ENCODE results near the gene TMEM254.
"Not testable (repeated sequence)": the region's sequence is repeated elsewhere in the genome, so short reads cannot be mapped to it uniquely, and the experiment has no call there.

The TMEM254 gene

GRCh38 chr10:80133687-80134086 is 55.2 kb downstream of the TMEM254 start:
- not testable (repeated sequence) for DNase-seq (ENCODE audit: low spot score)

- DNase-seq (ENCODE audit: low spot score) = no peak
These were observed 57.7 kb downstream of the TMEM254 start for GRCh38 chr10:80136134-80136571.

- DNase-seq (ENCODE audit: low spot score) = no peak
These were observed 58.8 kb downstream of the TMEM254 start for GRCh38 chr10:80137031-80137862.

GRCh38 chr10:80137920-80138319 is 59.5 kb downstream of the TMEM254 start:
- DNase-seq (ENCODE audit: low spot score) = no peak

- DNase-seq (ENCODE audit: low spot score) = no peak
These were observed 60.8 kb downstream of the TMEM254 start for GRCh38 chr10:80139265-80139664.

GRCh38 chr10:80140251-80140650 is 61.8 kb downstream of the TMEM254 start:
- no peak for DNase-seq (ENCODE audit: low spot score)

GRCh38 chr10:80141696-80142460 is 63.4 kb downstream of the TMEM254 start:
- DNase-seq (ENCODE audit: low spot score) = no peak

Measured in NAMALWA (cell line).